ENCODE measurements around the gene PFN3. TPM values are rescaled to one million over a fixed set of nuclear protein-coding genes. Genes with fewer than 3 reads are reported as not detected.
A peak's percentile ranks its signal among the peaks of the same experiment; 100 is the strongest.

The PFN3 gene
- total and polyA plus RNA-seq, 2 of the 13 experiments (the other 11 are each of a cell fraction or from before 2014, with no cell fraction given), result not detected

DNA sequence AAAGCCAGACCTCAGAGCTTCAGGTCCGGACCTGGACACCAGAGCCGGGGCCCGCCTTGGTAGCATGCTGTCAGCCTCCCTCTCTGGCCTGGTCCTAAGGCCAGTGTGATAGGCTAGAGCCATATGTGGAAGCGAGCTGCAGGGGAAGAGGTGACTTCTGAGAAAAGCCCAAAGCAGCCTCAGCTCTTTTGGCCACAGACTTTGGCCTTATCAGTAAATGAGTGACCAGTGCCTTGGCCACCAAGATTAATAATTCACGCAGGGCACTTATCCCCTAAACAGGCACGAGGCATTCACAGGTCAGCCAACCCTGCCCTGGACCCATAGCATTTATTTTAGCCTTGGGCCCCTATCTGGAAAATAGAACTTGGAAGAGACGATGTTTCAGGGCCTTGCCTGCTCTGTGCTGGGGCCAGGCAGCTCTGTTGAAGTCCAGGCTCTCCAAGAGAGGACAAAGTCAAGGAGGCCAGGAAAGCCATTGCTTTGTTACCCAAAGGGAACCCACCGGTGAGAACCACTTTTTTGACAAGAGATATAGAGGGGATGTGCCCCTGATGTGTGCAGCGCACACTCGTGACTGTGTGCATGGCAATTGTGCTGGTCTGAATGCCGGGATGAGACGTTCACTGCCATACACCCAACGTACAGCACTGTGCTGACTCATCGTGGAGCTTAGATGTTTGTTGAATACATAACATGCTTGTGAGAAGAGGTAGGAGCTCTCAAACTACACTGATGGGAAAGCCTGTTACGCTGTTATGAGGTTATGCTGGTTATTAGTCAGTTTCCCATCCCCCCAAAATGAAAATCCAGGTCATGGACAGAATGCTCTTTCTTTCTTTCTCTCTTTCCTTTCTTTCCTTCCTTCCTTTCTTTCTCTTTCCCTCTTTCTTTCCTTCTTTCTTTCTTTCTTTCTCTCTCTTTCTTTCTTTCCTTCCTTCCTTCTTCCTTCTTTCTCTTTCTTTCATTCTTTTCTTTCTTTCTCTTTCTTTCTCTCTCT lies 21.3 kb downstream of the PFN3 start:
- 0% methylated on average over 9 of the region's 15 CpGs for WGBS (ENCODE audit: low lambda C conversion rate)
- FAIRE-seq (peak; percentile 97), DNase-seq (ENCODE audit: low spot score) (peak; percentile 94), ATAC-seq (peak; percentile 89)
- TSS peak; percentile 99 for BruUV-seq (replicated peaks)
- intact Hi-C loops (cut with micrococcal nuclease; ENCODE audit: unreplicated experiment) (loop anchor here (1.0 kb wide), 1 partner anchor 8 kb away; no protein-coding TSS in a partner anchor), in situ Hi-C loops (cut with HindIII; ENCODE audit: extremely low pct_ligation_motif_present, low pct_unique_long_range_greater_than_20kb) (no loop called here)
- Histone ChIP-seq H3K4me1 (ENCODE audit: insufficient read depth, low read length) (peaks cover 96% of the 10 kb centered on the region), H3K9ac (ENCODE audit: insufficient read depth, low read depth, low read length) (peak overlapping the region; percentile 86), H3K36me3 (replicated peaks in 1 of 2; ENCODE audit: control insufficient read depth in 1 of 2, insufficient read depth in 2 of 2, low read length in 2 of 2) (no peaks in the 10 kb centered on the region), H3K9me3 (ENCODE audit: low read length) (no peaks in the 10 kb centered on the region), H3K27me3 (ENCODE audit: control insufficient read depth in 1 of 2, insufficient read depth in 2 of 2, low read length in 2 of 2) (peaks cover 0 to 2% of the 10 kb centered on the region in 2 experiments; a peak in 1 of 5 replicates), H4K20me1 (ENCODE audit: insufficient read depth, low read length) (no peaks in the 10 kb centered on the region), H2AFZ (ENCODE audit: low read length) (no peak overlapping the region), H3K27ac (ENCODE audit: extremely low read length, insufficient read depth, low read length) (peak overlapping the region; percentile 98), H3K4me3 (replicated peaks in 1 of 3; ENCODE audit: insufficient read depth in 1 of 3, low read depth in 2 of 3, low read length in 3 of 3) (peak overlapping the region; percentile 35 to 71 (median 35); a peak in 5 of 6 replicates), H3K4me2 (ENCODE audit: low read depth, low read length) (peak overlapping the region; percentile 89), H3K79me2 (ENCODE audit: insufficient read depth, low read length) (no peaks in the 10 kb centered on the region)
- CTCF ChIA-PET (ENCODE audit: low intra/inter-chr PET ratio, low total read pairs), result interaction anchor here (1.0 kb wide), 1 partner anchor 75 kb away, joined by 3 read pairs; no protein-coding TSS in a partner anchor
- POLR2A ChIA-PET, result interaction anchor here (0.6 to 4.9 kb wide), 36 partner anchors 11 to 305 kb away, joined by 3 to 239 read pairs (median 8); partner anchors contain the start of genes B4GALT7, F12, FGFR4 and GRK6
- TF ChIP-seq FOXK1 (CRISPR knock-in tag; IDR thresholded peaks at IDR 0.05; ENCODE audit: borderline replicate concordance, low read depth) (peak; percentile 34; the same call in 1 of the 2 replicates), RFX3 (CRISPR knock-in tag; IDR thresholded peaks at IDR 0.05) (no peak), POLR2AphosphoS2 (IDR thresholded peaks at IDR 0.05; ENCODE audit: low read depth, low read length) (no peak), KLF9 (CRISPR knock-in tag; IDR thresholded peaks at IDR 0.05; ENCODE audit: low read depth) (0 out of 2 replicates have a peak, but pooled peaks have one; percentile 4), ZNF367 (CRISPR knock-in tag; IDR thresholded peaks at IDR 0.05; ENCODE audit: borderline replicate concordance) (no peak), HOXA5 (CRISPR knock-in tag; IDR thresholded peaks at IDR 0.05) (peak; percentile 57; the same call in 1 of the 2 replicates), ARNTL (CRISPR knock-in tag; IDR thresholded peaks at IDR 0.05) (peak; percentile 91), SATB2 (CRISPR knock-in tag; IDR thresholded peaks at IDR 0.05) (peak; percentile 83; the same call in 1 of the 2 replicates)
- TF ChIP-seq, protein P1, sequence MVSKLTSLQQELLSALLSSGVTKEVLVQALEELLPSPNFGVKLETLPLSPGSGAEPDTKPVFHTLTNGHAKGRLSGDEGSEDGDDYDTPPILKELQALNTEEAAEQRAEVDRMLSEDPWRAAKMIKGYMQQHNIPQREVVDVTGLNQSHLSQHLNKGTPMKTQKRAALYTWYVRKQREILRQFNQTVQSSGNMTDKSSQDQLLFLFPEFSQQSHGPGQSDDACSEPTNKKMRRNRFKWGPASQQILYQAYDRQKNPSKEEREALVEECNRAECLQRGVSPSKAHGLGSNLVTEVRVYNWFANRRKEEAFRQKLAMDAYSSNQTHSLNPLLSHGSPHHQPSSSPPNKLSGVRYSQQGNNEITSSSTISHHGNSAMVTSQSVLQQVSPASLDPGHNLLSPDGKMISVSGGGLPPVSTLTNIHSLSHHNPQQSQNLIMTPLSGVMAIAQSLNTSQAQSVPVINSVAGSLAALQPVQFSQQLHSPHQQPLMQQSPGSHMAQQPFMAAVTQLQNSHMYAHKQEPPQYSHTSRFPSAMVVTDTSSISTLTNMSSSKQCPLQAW (CRISPR knock-in tag; IDR thresholded peaks at IDR 0.05), result peak; percentile 99
- TF ChIP-seq, protein P2, sequence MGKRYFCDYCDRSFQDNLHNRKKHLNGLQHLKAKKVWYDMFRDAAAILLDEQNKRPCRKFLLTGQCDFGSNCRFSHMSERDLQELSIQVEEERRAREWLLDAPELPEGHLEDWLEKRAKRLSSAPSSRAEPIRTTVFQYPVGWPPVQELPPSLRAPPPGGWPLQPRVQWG (CRISPR knock-in tag; IDR thresholded peaks at IDR 0.05; ENCODE audit: borderline replicate concordance, low read depth), result no peak
- TF ChIP-seq, protein P3, sequence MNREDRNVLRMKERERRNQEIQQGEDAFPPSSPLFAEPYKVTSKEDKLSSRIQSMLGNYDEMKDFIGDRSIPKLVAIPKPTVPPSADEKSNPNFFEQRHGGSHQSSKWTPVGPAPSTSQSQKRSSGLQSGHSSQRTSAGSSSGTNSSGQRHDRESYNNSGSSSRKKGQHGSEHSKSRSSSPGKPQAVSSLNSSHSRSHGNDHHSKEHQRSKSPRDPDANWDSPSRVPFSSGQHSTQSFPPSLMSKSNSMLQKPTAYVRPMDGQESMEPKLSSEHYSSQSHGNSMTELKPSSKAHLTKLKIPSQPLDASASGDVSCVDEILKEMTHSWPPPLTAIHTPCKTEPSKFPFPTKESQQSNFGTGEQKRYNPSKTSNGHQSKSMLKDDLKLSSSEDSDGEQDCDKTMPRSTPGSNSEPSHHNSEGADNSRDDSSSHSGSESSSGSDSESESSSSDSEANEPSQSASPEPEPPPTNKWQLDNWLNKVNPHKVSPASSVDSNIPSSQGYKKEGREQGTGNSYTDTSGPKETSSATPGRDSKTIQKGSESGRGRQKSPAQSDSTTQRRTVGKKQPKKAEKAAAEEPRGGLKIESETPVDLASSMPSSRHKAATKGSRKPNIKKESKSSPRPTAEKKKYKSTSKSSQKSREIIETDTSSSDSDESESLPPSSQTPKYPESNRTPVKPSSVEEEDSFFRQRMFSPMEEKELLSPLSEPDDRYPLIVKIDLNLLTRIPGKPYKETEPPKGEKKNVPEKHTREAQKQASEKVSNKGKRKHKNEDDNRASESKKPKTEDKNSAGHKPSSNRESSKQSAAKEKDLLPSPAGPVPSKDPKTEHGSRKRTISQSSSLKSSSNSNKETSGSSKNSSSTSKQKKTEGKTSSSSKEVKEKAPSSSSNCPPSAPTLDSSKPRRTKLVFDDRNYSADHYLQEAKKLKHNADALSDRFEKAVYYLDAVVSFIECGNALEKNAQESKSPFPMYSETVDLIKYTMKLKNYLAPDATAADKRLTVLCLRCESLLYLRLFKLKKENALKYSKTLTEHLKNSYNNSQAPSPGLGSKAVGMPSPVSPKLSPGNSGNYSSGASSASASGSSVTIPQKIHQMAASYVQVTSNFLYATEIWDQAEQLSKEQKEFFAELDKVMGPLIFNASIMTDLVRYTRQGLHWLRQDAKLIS (CRISPR knock-in tag; IDR thresholded peaks at IDR 0.05), result peak; percentile 40; the same call in 1 of the 2 replicates
- TF ChIP-seq, protein P4, sequence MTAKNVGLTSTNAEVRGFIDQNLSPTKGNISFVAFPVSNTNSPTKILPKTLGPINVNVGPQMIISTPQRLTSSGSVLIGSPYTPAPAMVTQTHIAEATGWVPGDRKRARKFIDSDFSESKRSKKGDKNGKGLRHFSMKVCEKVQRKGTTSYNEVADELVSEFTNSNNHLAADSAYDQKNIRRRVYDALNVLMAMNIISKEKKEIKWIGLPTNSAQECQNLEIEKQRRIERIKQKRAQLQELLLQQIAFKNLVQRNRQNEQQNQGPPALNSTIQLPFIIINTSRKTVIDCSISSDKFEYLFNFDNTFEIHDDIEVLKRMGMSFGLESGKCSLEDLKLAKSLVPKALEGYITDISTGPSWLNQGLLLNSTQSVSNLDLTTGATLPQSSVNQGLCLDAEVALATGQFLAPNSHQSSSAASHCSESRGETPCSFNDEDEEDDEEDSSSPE (CRISPR knock-in tag; IDR thresholded peaks at IDR 0.05), result peak; percentile 67
- TF ChIP-seq, protein P5, sequence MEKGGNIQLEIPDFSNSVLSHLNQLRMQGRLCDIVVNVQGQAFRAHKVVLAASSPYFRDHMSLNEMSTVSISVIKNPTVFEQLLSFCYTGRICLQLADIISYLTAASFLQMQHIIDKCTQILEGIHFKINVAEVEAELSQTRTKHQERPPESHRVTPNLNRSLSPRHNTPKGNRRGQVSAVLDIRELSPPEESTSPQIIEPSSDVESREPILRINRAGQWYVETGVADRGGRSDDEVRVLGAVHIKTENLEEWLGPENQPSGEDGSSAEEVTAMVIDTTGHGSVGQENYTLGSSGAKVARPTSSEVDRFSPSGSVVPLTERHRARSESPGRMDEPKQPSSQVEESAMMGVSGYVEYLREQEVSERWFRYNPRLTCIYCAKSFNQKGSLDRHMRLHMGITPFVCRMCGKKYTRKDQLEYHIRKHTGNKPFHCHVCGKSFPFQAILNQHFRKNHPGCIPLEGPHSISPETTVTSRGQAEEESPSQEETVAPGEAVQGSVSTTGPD (CRISPR knock-in tag; IDR thresholded peaks at IDR 0.05), result 0 out of 2 replicates have a peak, but pooled peaks have one; percentile 47

All from HepG2 (cell line).